WERI-Rb-1 (cell line): ENCODE measurements around the gene TOP3B.

Source experiments
- DNase-seq: peaks from one replicate; pipeline ENCODE4 v3.0.0-alpha.2; 2020
- H3K27ac ChIP-seq: fragments of 250-450 bp; sonication (Bioruptor Pico); 2 replicates; pipeline ENCODE4 v1.5.1; 2020; ENCODE audit warnings: mild to moderate bottlenecking, moderate library complexity
- H3K27me3 ChIP-seq: fragments of 250-450 bp; sonication (Bioruptor Pico); 2 replicates; pipeline ENCODE4 v1.5.1; 2021; ENCODE audit warnings: mild to moderate bottlenecking, low read depth, moderate library complexity; ENCODE audit not compliant: insufficient read depth, severe bottlenecking
- H3K36me3 ChIP-seq: fragments of 250-450 bp; sonication (Bioruptor Pico); 2 replicates; pipeline ENCODE4 v1.5.1; 2020; ENCODE audit warnings: mild to moderate bottlenecking, moderate library complexity
- H3K4me3 ChIP-seq: 2 replicates; pipeline ENCODE4 v1.5.1; 2011; ENCODE audit warnings: low read depth, mild to moderate bottlenecking, control low read depth, low read length
- H3K9me3 ChIP-seq: fragments of 250-450 bp; sonication (Bioruptor Pico); 2 replicates; pipeline ENCODE4 v1.5.1; 2021; ENCODE audit warnings: mild to moderate bottlenecking, moderate library complexity; ENCODE audit not compliant: severe bottlenecking
- TF ChIP-seq, protein P1 (sequence below): IDR thresholded peaks from 2 replicates; pipeline ENCODE4 v1.5.1; 2011; ENCODE audit warnings: low read depth, mild to moderate bottlenecking, control low read depth, inconsistent platforms, low read length

TOP3B gene

DNA sequence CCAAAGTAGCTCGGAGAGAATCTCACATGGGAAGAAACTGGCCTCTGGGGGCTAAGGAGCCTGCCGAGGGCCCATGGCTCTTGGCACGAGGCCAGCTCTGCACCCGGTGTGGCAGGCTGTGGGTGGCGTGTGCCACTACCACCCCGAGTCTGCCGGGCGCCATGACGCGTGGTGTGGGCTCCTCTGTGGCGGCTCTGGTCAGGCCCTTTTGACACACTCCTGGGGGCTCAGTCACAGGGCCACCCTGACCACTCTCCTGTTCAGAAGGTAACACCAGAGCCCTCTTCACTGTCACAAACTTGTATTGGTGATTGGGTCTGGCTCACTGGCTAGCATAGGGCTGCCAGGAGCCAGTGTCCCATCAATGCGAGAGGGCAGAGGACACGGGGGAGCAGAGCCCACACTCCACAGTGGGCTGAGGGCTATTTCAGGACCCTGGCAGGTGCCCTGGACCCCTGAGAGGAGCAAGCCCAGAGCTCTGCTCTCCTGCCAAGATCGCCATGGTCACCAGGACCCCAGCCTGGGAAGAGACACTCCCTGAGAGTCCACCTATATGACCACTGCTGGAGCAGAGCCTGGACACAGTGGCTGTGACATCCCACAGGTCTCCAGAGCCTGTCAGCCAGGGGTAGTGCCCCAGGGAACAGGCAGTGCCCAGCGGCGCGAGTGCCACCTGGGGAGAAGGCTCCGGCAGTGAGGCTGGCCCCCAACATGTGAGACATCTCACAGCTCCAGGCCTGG, 21.3 kb downstream of the TOP3B start:
- TF ChIP-seq, protein P1, sequence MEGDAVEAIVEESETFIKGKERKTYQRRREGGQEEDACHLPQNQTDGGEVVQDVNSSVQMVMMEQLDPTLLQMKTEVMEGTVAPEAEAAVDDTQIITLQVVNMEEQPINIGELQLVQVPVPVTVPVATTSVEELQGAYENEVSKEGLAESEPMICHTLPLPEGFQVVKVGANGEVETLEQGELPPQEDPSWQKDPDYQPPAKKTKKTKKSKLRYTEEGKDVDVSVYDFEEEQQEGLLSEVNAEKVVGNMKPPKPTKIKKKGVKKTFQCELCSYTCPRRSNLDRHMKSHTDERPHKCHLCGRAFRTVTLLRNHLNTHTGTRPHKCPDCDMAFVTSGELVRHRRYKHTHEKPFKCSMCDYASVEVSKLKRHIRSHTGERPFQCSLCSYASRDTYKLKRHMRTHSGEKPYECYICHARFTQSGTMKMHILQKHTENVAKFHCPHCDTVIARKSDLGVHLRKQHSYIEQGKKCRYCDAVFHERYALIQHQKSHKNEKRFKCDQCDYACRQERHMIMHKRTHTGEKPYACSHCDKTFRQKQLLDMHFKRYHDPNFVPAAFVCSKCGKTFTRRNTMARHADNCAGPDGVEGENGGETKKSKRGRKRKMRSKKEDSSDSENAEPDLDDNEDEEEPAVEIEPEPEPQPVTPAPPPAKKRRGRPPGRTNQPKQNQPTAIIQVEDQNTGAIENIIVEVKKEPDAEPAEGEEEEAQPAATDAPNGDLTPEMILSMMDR = no peak
- H3K36me3 ChIP-seq = peaks cover 60% of the 10 kb centered on the region
- H3K9me3 ChIP-seq = no peaks in the 10 kb centered on the region
- H3K27ac ChIP-seq = no peak overlapping the region
- DNase-seq = no peak
- H3K4me3 ChIP-seq = no peak overlapping the region
- H3K27me3 ChIP-seq = no peaks in the 10 kb centered on the region

DNA sequence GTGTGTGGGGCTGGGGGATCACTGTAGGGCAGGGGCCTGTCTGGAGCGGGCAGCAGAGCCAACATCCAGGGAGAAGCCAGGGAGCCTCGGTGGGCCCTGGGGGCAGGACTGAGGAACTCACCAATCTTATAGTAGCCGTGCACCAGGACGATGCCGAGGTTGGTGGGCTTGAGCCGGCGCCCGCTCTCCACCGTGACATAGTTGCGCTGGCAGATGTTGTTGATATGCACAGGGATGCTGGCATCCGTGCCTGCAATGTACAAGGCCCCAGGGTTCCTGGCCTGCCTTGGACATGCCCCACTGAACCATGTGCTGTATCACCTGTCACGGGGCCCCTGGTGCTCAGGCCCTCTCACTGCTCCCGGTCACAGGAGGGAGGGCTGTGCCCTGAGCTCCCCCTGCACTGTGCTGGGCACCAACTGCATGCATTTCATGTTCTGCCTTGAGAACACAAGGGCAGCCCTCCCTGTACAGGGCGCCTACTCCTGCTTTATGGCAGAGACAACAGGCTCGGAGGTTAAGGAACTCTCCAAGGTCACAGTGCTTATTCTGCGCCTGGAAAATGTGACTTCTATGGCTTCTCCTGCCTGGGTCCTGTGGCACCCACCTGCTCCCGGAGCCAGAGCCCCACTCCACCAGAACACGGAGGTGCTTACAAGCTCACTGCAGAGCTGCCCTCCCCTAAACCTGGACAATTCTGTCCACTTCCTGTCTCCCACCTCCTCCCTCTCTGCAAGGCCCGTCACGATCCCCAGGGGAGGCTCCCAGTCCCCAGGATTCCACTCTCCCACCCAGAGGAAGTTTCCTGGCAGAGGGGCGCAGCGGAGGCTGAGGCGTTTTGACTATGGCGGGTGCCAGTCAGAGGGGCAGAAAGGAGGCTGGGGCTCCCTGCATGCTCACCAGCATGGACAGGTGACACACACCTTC, 22.1 kb downstream of the TOP3B start:
- TF ChIP-seq, protein P1 = no peak
- no peak overlapping the region for H3K4me3 ChIP-seq
- no peaks in the 10 kb centered on the region for H3K27me3 ChIP-seq
- no peak for DNase-seq
- H3K36me3 ChIP-seq = peaks cover 52% of the 10 kb centered on the region
- no peaks in the 10 kb centered on the region for H3K9me3 ChIP-seq
- H3K27ac ChIP-seq = no peak overlapping the region

DNA sequence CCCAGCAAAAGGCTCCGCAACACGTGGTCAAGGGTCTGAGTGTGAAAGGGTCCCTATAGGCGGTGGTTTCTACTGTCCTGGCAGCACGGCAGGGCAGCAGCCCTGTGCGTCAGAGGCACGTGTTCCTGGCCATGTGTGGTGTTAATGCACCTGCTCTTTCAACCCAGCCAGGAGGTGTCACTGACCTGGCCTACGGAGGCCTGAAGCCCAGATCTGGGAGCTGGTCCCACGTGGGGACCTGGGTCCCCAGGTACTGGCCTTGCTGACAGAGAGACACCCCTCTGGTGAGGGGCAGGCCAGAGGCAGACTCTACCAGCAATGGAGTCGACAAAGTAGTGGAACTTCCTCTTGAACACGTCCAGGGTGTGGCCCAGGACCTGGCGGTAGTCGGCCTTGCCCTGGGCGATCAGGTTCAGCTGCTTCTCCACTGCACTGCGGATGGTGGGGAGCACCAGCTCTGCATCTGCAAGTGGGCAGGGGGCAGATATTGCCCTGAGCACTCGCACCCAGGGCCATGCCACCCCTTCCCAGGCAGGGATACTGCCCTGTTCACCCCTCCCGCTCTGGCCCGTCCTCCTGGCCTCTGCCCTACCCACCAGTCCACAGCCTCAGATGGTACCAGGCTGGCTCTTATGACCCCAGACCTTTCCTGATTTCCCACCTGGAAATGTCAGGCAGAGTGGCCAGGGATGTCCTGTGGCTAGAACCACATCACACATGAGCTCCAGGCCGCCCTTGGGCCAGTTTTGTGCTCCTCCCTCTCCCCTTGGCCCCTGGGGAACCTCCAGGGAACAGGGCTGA, 23.1 kb downstream of the TOP3B start:
- Histone ChIP-seq H3K27me3 (no peaks in the 10 kb centered on the region), H3K36me3 (peaks cover 43% of the 10 kb centered on the region), H3K9me3 (no peaks in the 10 kb centered on the region), H3K27ac (no peak overlapping the region), H3K4me3 (no peak overlapping the region)
- TF ChIP-seq, protein P1 = no peak
- DNase-seq = no peak

DNA sequence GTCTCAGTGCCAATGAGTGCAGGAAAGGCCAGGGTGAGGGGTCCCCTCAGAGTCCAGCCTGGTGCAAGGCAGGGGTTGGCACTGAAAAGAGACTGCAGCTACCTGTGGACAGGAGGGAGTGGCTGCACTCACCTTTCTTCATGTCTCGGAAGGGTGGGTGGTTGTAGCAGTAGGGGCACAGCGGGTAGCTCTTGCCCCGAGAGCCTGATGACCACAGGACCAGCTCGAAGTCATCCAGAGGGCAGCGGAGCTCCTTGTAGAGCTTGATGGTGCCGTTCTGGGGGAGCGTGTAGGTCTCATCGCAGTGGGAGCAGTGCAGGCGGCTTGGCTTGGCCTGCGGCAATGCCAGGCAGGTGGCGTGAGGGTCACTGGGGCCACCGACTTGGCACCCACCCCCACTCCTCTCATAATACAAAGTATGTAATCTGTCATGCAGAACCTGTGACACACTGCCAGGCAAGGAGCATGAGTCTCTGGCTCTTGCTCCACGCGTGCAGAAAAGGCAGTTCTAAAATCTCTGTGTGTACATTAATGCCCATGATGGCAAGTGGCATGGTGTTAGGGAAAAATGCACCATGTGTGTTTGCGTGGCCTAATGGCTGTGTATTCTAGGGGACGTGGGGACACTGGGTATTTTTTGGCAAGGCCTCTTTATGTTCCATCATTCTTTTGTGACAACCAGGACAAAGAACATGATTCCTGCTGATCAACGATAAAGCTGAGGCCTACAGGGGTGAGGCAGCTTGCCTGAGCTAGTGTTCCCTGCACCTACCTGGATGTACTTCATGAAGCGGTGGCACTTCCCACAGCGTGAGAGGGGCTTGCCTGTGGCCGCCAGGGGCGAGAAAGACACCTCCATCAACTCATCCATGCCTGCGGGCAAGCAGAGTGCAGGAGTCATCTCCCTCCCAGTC, 24.0 kb downstream of the TOP3B start:
- peaks cover 35% of the 10 kb centered on the region for H3K36me3 ChIP-seq
- no peak overlapping the region for H3K4me3 ChIP-seq
- H3K27me3 ChIP-seq = no peaks in the 10 kb centered on the region
- H3K9me3 ChIP-seq = no peaks in the 10 kb centered on the region
- DNase-seq = no peak
- TF ChIP-seq, protein P1 = no peak
- H3K27ac ChIP-seq = no peak overlapping the region
